B cell (primary cell): ENCODE measurements around the gene BICDL2. TPM values are rescaled to one million over a fixed set of nuclear protein-coding genes. Genes with fewer than 3 reads are reported as not detected.
A peak's percentile ranks its signal among the peaks of the same experiment; 100 is the strongest.

Experiments used
- ATAC-seq: fragments of 200-7000 bp; cut with Tn5 transposase; one replicate; pipeline ENCODE4 v1.10.0; 2021; ENCODE audit warnings: low read depth, mild to moderate bottlenecking, moderate number of reproducible peaks, moderate library complexity
- CTCF ChIA-PET: fragments of 350-600 bp; sonication (Branson Sonifier 250); formaldehyde crosslinking; loops from one replicate; lab custom pipeline; 2021; ENCODE audit warnings: antibody characterized with exemption, inconsistent platforms; lab: Charles Lee
- POLR2A ChIA-PET: fragments of 350-600 bp; sonication (Branson Sonifier 250); formaldehyde crosslinking; loops from one replicate; lab custom pipeline; 2021; ENCODE audit warnings: antibody characterized with exemption; lab: Charles Lee
- DNase-seq: peaks from one replicate; pipeline ENCODE4 v3.0.0; 2013
- H2AFZ ChIP-seq: 2 replicates; pipeline ENCODE4 v1.6.1; 2012; ENCODE audit warnings: mild to moderate bottlenecking, low read depth, low read length; ENCODE audit not compliant: insufficient read depth, poor library complexity, severe bottlenecking
- H3K27ac ChIP-seq, 2 donors: 1 replicate in 1 of 2; 2 replicates in 1 of 2; pipeline ENCODE4 v1.5.1; 2012 to 2013; ENCODE audit warnings: low read length in 2 of 2, mild to moderate bottlenecking in 2 of 2, moderate library complexity in 1 of 2
- H3K27me3 ChIP-seq, 4 experiments: fragments of 200-600 bp in 1 of 4; sonication (generic) in 1 of 4; replicated peaks in 1 of 4; 1 replicate in 2 of 4; 2 replicates in 2 of 4; pipeline versions ENCODE4 v1.6.1 to v1.7.0; 2013 to 2016; ENCODE audit warnings: low read length in 3 of 4, mild to moderate bottlenecking in 2 of 4, mixed read lengths in 1 of 4, moderate library complexity in 1 of 4; ENCODE audit not compliant: insufficient read depth in 4 of 4, control insufficient read depth in 3 of 4; ENCODE audit errors: control extremely low read depth in 1 of 4
- H3K36me3 ChIP-seq, 2 experiments: replicated peaks in 1 of 2; 1 replicate in 1 of 2; 2 replicates in 1 of 2; pipeline versions ENCODE4 v1.6.1 to v1.7.1; 2013; ENCODE audit warnings: low read length in 1 of 2; ENCODE audit not compliant: insufficient read depth in 2 of 2, control insufficient read depth in 1 of 2; ENCODE audit errors: control extremely low read depth in 1 of 2, extremely low read depth in 1 of 2
- H3K4me1 ChIP-seq, 2 donors: fragments of 200-600 bp in 1 of 2; sonication (generic) in 1 of 2; 1 replicate in 1 of 2; 2 replicates in 1 of 2; pipeline versions ENCODE4 v1.5.1 to v1.6.1; 2013 to 2017; ENCODE audit warnings: low read length in 2 of 2; ENCODE audit not compliant: control insufficient read depth in 2 of 2, insufficient read depth in 2 of 2
- H3K4me2 ChIP-seq: replicated peaks from 2 replicates; pipeline ENCODE3; 2012; ENCODE audit warnings: mild to moderate bottlenecking, low read depth, low read length; ENCODE audit not compliant: poor library complexity, severe bottlenecking
- H3K4me3 ChIP-seq, 5 experiments: fragments of 200-600 bp in 1 of 5; sonication (generic) in 1 of 5; 1 replicate in 3 of 5; 2 replicates in 2 of 5; pipeline versions ENCODE4 v1.5.1 to v1.7.0; 2011 to 2016; ENCODE audit warnings: low read length in 4 of 5, mild to moderate bottlenecking in 4 of 5, low read depth in 2 of 5, control low read depth in 1 of 5, moderate library complexity in 1 of 5; ENCODE audit not compliant: insufficient read depth in 1 of 5; ENCODE audit errors: control extremely low read depth in 1 of 5, extremely low read depth in 1 of 5
- H3K79me2 ChIP-seq: fragments of 200-600 bp; sonication (generic); one replicate; pipeline ENCODE4 v1.6.0; 2016; ENCODE audit warnings: low read length; ENCODE audit not compliant: control insufficient read depth, insufficient read depth
- H3K9ac ChIP-seq: fragments of 200-600 bp; sonication (generic); 2 replicates; pipeline ENCODE4 v1.6.1; 2017; ENCODE audit warnings: mild to moderate bottlenecking, low read length, moderate library complexity
- H3K9me3 ChIP-seq, 3 donors: one replicate each; pipeline versions ENCODE4 v1.6.1 to v1.7.1; 2013; ENCODE audit warnings: low read length in 2 of 3; ENCODE audit not compliant: control insufficient read depth in 2 of 3, insufficient read depth in 1 of 3; ENCODE audit errors: control extremely low read depth in 1 of 3
- H4K20me1 ChIP-seq: 2 replicates; pipeline ENCODE4 v1.6.0; 2012; ENCODE audit warnings: mild to moderate bottlenecking, low read length; ENCODE audit not compliant: insufficient read depth, control insufficient read depth, poor library complexity, severe bottlenecking
- H3K27ac Mint-ChIP-seq: one replicate; pipeline ENCODE4 v1.8.0; 2021; ENCODE audit warnings: mixed read lengths
- H3K27me3 Mint-ChIP-seq: one replicate; pipeline ENCODE4 v1.8.0; 2021; ENCODE audit warnings: mixed read lengths
- H3K4me1 Mint-ChIP-seq: one replicate; pipeline ENCODE4 v1.8.0; 2021; ENCODE audit warnings: mixed read lengths
- H3K4me3 Mint-ChIP-seq: one replicate; pipeline ENCODE4 v1.8.0; 2021; ENCODE audit warnings: mixed read lengths
- H3K9me3 Mint-ChIP-seq: one replicate; pipeline ENCODE4 v1.8.0; 2022; ENCODE audit warnings: mixed read lengths; ENCODE audit not compliant: insufficient read depth
- CTCF ChIP-seq: fragments of 200-600 bp; IDR thresholded peaks from one replicate; pipeline ENCODE4 v1.8.0; 2022; ENCODE audit warnings: antibody characterized with exemption, mild to moderate bottlenecking
- EZH2 ChIP-seq: IDR thresholded peaks from 2 replicates; pipeline ENCODE4 v1.6.1; 2012; ENCODE audit warnings: borderline replicate concordance, low read depth, mild to moderate bottlenecking, moderate library complexity, low read length; ENCODE audit not compliant: insufficient read depth, poor library complexity, severe bottlenecking
- WGBS: methylation state at CpG from one replicate; pipeline ENCODE4 v1.1.5; 2013; ENCODE audit warnings: missing lambda C conversion rate; ENCODE audit not compliant: insufficient coverage; 5-methylcytosine and 5-hydroxymethylcytosine counted together
- intact Hi-C: fragments of 100-400 bp; cut with micrococcal nuclease; formaldehyde crosslinking; loops from one replicate; pipeline ENCODE4 v1.10.0; 2022
- polyA plus RNA-seq: library from polyadenylated mRNA; depleted of rRNA; stranded (reverse); fragments of >200 nt; gene quantifications from 2 replicates; pipeline ENCODE4 v1.2.3, GENCODE V29; 2012
- total RNA-seq, 2 donors: library from RNA; stranded (reverse); fragments of 120-200 nt in 1 of 2; gene quantifications; 1 replicate in 1 of 2; 2 replicates in 1 of 2; pipeline versions ENCODE4 v1.2.3 to v1.2.4, GENCODE V29; 2013 to 2022

Gene BICDL2
- total and polyA plus RNA-seq, 2 donors (not counting 1 experiment from before 2014, with no cell fraction given): 0.20 TPM; not detected in 1

- Histone ChIP-seq H3K4me1 (peaks cover 30 to 31% of the 10 kb centered on the region in 2 donors), H3K36me3 (peaks cover 0 to 17% of the 10 kb centered on the region in 2 experiments), H3K9me3 (peaks cover 0 to 21% (median 0%) of the 10 kb centered on the region in 3 donors), H4K20me1 (peaks cover 39% of the 10 kb centered on the region), H3K79me2 (peaks cover 10% of the 10 kb centered on the region), H3K9ac (no peak overlapping the region), H3K4me3 (no peak overlapping the region), H3K27me3 (peaks cover 0 to 63% (median 33%) of the 10 kb centered on the region in 4 experiments), H2AFZ (no peak overlapping the region), H3K27ac (no peak overlapping the region), H3K4me2 (no peak overlapping the region)
- TF ChIP-seq CTCF (no peak), EZH2 (no peak)
- DNase-seq: no peak
- Mint-ChIP-seq H3K4me3 (peak overlapping the region; percentile 35), H3K27me3 (peaks cover 44% of the 10 kb centered on the region), H3K4me1 (peaks cover 20% of the 10 kb centered on the region), H3K27ac (no peak overlapping the region), H3K9me3 (no peaks in the 10 kb centered on the region)
- ATAC-seq: no peak
- intact Hi-C loops: loop anchor here (1.0 to 2.0 kb wide), 2 partner anchors 28 to 99 kb away; no protein-coding TSS in a partner anchor
- 78% methylated on average over 29 of the region's 33 CpGs for WGBS
- POLR2A ChIA-PET: interaction anchor here (0.6 to 2.3 kb wide), 3 partner anchors 27 to 66 kb away, joined by 3 to 10 read pairs (median 4); no protein-coding TSS in a partner anchor
- CTCF ChIA-PET: interaction anchor here (0.6 to 8.9 kb wide), 17 partner anchors 7 to 151 kb away, joined by 3 to 213 read pairs (median 7); partner anchors contain the start of genes CLDN9, MMP25, TNFRSF12A and ZNF213
Observed at GRCh38 chr16:3030222-3031212, 6.2 kb downstream of the BICDL2 start.
